Mesenchymal stem cell (in vitro differentiated cells and primary cell): ENCODE results near the gene AKT2.

Experiments used
- DNase-seq: peaks from one replicate; pipeline ENCODE4 v3.0.0-alpha.2; 2013
- H2AFZ ChIP-seq: one replicate; pipeline ENCODE4 v1.6.1; 2013; ENCODE audit warnings: low read depth, mild to moderate bottlenecking, control low read depth, inconsistent platforms, low read length, moderate library complexity
- H2AK5ac ChIP-seq: 2 replicates; pipeline ENCODE4 v1.6.1; 2013; ENCODE audit warnings: low read length, moderate library complexity, mild to moderate bottlenecking, inconsistent platforms; ENCODE audit not compliant: severe bottlenecking
- H2BK120ac ChIP-seq: one replicate; pipeline ENCODE4 v1.6.1; 2013; ENCODE audit warnings: low read depth, mild to moderate bottlenecking, inconsistent platforms, low read length, moderate library complexity
- H2BK12ac ChIP-seq, 2 experiments: one replicate each; pipeline ENCODE4 v1.6.1; 2013; ENCODE audit warnings: inconsistent platforms in 2 of 2, low read length in 2 of 2, mild to moderate bottlenecking in 2 of 2, moderate library complexity in 2 of 2, control low read depth in 1 of 2
- H2BK15ac ChIP-seq: one replicate; pipeline ENCODE4 v1.6.1; 2013; ENCODE audit warnings: mild to moderate bottlenecking, low read depth, inconsistent platforms; ENCODE audit not compliant: poor library complexity, severe bottlenecking
- H2BK5ac ChIP-seq: 2 replicates; pipeline ENCODE4 v1.6.1; 2013; ENCODE audit warnings: low read depth, mild to moderate bottlenecking, low read length, control low read depth, inconsistent platforms; ENCODE audit not compliant: poor library complexity, severe bottlenecking
- H3K14ac ChIP-seq, 2 experiments: one replicate each; pipeline ENCODE4 v1.6.1; 2013; ENCODE audit warnings: inconsistent platforms in 2 of 2, low read length in 2 of 2, control low read depth in 1 of 2, mild to moderate bottlenecking in 1 of 2, moderate library complexity in 1 of 2
- H3K18ac ChIP-seq, 2 experiments: one replicate each; pipeline ENCODE4 v1.6.1; 2013; ENCODE audit warnings: inconsistent platforms in 2 of 2, low read length in 2 of 2, control low read depth in 1 of 2, low read depth in 1 of 2, mild to moderate bottlenecking in 1 of 2
- H3K23ac ChIP-seq, 2 experiments: one replicate each; pipeline ENCODE4 v1.6.1; 2013; ENCODE audit warnings: inconsistent platforms in 2 of 2, low read length in 2 of 2, mild to moderate bottlenecking in 2 of 2, moderate library complexity in 2 of 2, control low read depth in 1 of 2
- H3K27ac ChIP-seq: 2 replicates; pipeline ENCODE4 v1.5.1; 2013; ENCODE audit warnings: mild to moderate bottlenecking, moderate library complexity, low read length, control low read depth, inconsistent platforms; ENCODE audit not compliant: poor library complexity, severe bottlenecking
- H3K27me3 ChIP-seq, 2 experiments: 2 replicates each; pipeline versions ENCODE4 v1.6.1 to v1.7.0; 2013; ENCODE audit warnings: low read length in 2 of 2, mild to moderate bottlenecking in 2 of 2, moderate library complexity in 2 of 2, control low read depth in 1 of 2, inconsistent platforms in 1 of 2; ENCODE audit not compliant: control insufficient read depth in 1 of 2, insufficient read depth in 1 of 2
- H3K36me3 ChIP-seq, 2 experiments: 2 replicates each; pipeline versions ENCODE4 v1.6.1 to v1.7.0; 2013; ENCODE audit warnings: low read length in 2 of 2, control low read depth in 1 of 2, inconsistent platforms in 1 of 2, low read depth in 1 of 2, mild to moderate bottlenecking in 1 of 2; ENCODE audit not compliant: insufficient read depth in 2 of 2, control insufficient read depth in 1 of 2
- H3K4ac ChIP-seq, 2 experiments: one replicate each; pipeline ENCODE4 v1.6.1; 2013; ENCODE audit warnings: inconsistent platforms in 2 of 2, low read length in 2 of 2, mild to moderate bottlenecking in 2 of 2, moderate library complexity in 2 of 2, control low read depth in 1 of 2, low read depth in 1 of 2
- H3K4me1 ChIP-seq: 2 replicates; pipeline ENCODE4 v1.6.1; 2013; ENCODE audit warnings: low read depth, low read length, control low read depth; ENCODE audit not compliant: control insufficient read depth, insufficient read depth
- H3K4me2 ChIP-seq: 2 replicates; pipeline ENCODE4 v1.6.1; 2013; ENCODE audit warnings: low read length, mild to moderate bottlenecking, inconsistent platforms; ENCODE audit not compliant: poor library complexity, severe bottlenecking
- H3K4me3 ChIP-seq, 2 experiments: 2 replicates each; pipeline versions ENCODE4 v1.5.1 to v1.7.0; 2013; ENCODE audit warnings: low read length in 2 of 2, mild to moderate bottlenecking in 2 of 2, control low read depth in 1 of 2, low read depth in 1 of 2; ENCODE audit not compliant: insufficient read depth in 1 of 2
- H3K79me1 ChIP-seq: replicated peaks from 2 replicates; pipeline ENCODE4 v1.6.1; 2013; ENCODE audit warnings: mild to moderate bottlenecking, control low read depth, low read length, inconsistent platforms; ENCODE audit not compliant: poor library complexity, severe bottlenecking
- H3K9ac ChIP-seq: 2 replicates; pipeline ENCODE4 v1.7.0; 2013; ENCODE audit warnings: mild to moderate bottlenecking, low read length, moderate library complexity
- H3K9me3 ChIP-seq: 2 replicates; pipeline ENCODE4 v1.7.0; 2013; ENCODE audit warnings: mild to moderate bottlenecking, low read length; ENCODE audit not compliant: control insufficient read depth
- H4K8ac ChIP-seq: one replicate; pipeline ENCODE4 v1.6.1; 2013; ENCODE audit warnings: inconsistent platforms, mild to moderate bottlenecking, low read length, moderate library complexity
- H4K91ac ChIP-seq: one replicate; pipeline ENCODE4 v1.6.1; 2013; ENCODE audit warnings: mild to moderate bottlenecking, low read length, inconsistent platforms
- WGBS: methylation state at CpG from one replicate; pipeline ENCODE4 v1.1.7; 2013; ENCODE audit warnings: mixed read lengths; 5-methylcytosine and 5-hydroxymethylcytosine counted together

The AKT2 gene

DNA sequence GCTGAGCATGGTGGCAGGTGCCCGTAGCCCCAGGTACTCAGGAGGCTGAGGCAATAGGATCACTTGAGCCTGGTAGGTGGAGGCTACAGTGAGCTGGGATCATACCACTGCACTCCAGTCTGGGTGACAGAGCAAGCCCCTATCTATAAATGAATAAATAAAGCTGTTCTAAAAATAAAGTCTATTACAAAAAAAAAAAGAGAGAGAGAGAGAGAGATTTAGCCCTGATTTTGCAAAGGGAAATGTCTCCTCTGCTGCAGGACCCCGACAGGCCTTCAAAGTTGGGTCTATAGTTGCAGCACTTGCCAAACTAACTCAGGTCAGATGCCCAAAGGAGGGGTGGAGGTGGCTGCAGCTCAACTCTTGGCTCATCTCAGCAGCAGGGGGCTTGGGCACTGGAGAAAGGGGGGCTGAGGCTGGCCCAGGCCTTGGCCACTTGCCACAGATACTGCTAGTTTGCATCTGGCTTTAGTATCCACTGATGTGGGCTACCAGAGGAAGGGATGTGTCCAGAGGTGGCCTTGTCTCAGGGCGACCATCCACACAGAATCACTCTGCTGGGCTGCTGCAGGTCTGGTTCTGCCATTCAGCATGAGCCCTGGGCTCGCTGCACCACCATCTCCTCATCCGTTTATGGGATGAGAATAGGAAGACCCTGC, 30.8 kb upstream of the AKT2 start:
- no peak overlapping the region for H2AFZ ChIP-seq
- DNase-seq = no peak
- no peak overlapping the region for H2BK5ac ChIP-seq
- H3K4ac ChIP-seq = no peak overlapping the region
- H3K9me3 ChIP-seq = no peaks in the 10 kb centered on the region
- H3K23ac ChIP-seq = no peak overlapping the region
- H2BK12ac ChIP-seq = no peak overlapping the region
- H2BK120ac ChIP-seq = no peak overlapping the region
- H3K36me3 ChIP-seq = peaks cover 29 to 42% of the 10 kb centered on the region in 2 experiments
- no peak overlapping the region for H4K91ac ChIP-seq
- no peaks in the 10 kb centered on the region for H3K4me1 ChIP-seq
- WGBS = 93% methylated on average over 5 of the region's 5 CpGs
- H3K14ac ChIP-seq = no peak overlapping the region
- H2AK5ac ChIP-seq = no peak overlapping the region
- H4K8ac ChIP-seq = no peak overlapping the region
- no peak overlapping the region for H3K4me2 ChIP-seq
- no peaks in the 10 kb centered on the region for H3K27me3 ChIP-seq
- no peak overlapping the region for H3K27ac ChIP-seq
- no peak overlapping the region for H2BK15ac ChIP-seq
- H3K79me1 ChIP-seq = peaks cover 14% of the 10 kb centered on the region
- no peak overlapping the region for H3K9ac ChIP-seq
- no peak overlapping the region for H3K18ac ChIP-seq
- H3K4me3 ChIP-seq = no peak overlapping the region

- peaks cover 3% of the 10 kb centered on the region for H3K79me1 ChIP-seq
- H3K9ac ChIP-seq = no peak overlapping the region
- H2AK5ac ChIP-seq = no peak overlapping the region
- WGBS = 96% methylated on average over 2 of the region's 2 CpGs
- no peaks in the 10 kb centered on the region for H3K27me3 ChIP-seq
- no peak overlapping the region for H2BK5ac ChIP-seq
- H4K8ac ChIP-seq = no peak overlapping the region
- H4K91ac ChIP-seq = no peak overlapping the region
- no peak overlapping the region for H3K4me2 ChIP-seq
- no peak overlapping the region for H3K18ac ChIP-seq
- no peaks in the 10 kb centered on the region for H3K4me1 ChIP-seq
- no peak overlapping the region for H3K23ac ChIP-seq
- H3K36me3 ChIP-seq = peaks cover 20 to 29% of the 10 kb centered on the region in 2 experiments
- no peak overlapping the region for H2BK15ac ChIP-seq
- H3K4me3 ChIP-seq = no peak overlapping the region
- H2BK12ac ChIP-seq = no peak overlapping the region
- H3K14ac ChIP-seq = no peak overlapping the region
- no peak overlapping the region for H2AFZ ChIP-seq
- H2BK120ac ChIP-seq = no peak overlapping the region
- H3K4ac ChIP-seq = no peak overlapping the region
- no peaks in the 10 kb centered on the region for H3K9me3 ChIP-seq
- no peak overlapping the region for H3K27ac ChIP-seq
- DNase-seq = no peak
Observed at GRCh38 chr19:40314656-40315055, 29.5 kb upstream of the AKT2 start.

- Histone ChIP-seq H3K27ac (no peak overlapping the region), H3K23ac (no peak overlapping the region), H3K79me1 (peaks cover 3% of the 10 kb centered on the region), H2BK120ac (no peak overlapping the region), H4K8ac (no peak overlapping the region), H3K4me1 (no peaks in the 10 kb centered on the region), H3K4me2 (no peak overlapping the region), H2BK12ac (no peak overlapping the region), H3K36me3 (peaks cover 16 to 22% of the 10 kb centered on the region in 2 experiments), H3K9ac (no peak overlapping the region), H2AK5ac (no peak overlapping the region), H3K14ac (no peak overlapping the region), H2BK5ac (no peak overlapping the region), H4K91ac (no peak overlapping the region), H3K27me3 (no peaks in the 10 kb centered on the region), H2BK15ac (no peak overlapping the region), H3K18ac (no peak overlapping the region), H3K4me3 (no peak overlapping the region), H3K9me3 (no peaks in the 10 kb centered on the region), H2AFZ (no peak overlapping the region), H3K4ac (no peak overlapping the region)
- 96% methylated on average over 9 of the region's 9 CpGs for WGBS
- no peak for DNase-seq
Observed at GRCh38 chr19:40313229-40313983, 28.3 kb upstream of the AKT2 start.

GRCh38 chr19:40312533-40312932, 27.4 kb upstream of the AKT2 start:
- no peak overlapping the region for H3K27ac ChIP-seq
- H2BK120ac ChIP-seq = no peak overlapping the region
- no peak overlapping the region for H2BK5ac ChIP-seq
- no peak overlapping the region for H2BK15ac ChIP-seq
- no peak overlapping the region for H3K4ac ChIP-seq
- H3K27me3 ChIP-seq = no peaks in the 10 kb centered on the region
- no peak overlapping the region for H2AK5ac ChIP-seq
- no peak for DNase-seq
- no peak overlapping the region for H4K8ac ChIP-seq
- H2AFZ ChIP-seq = no peak overlapping the region
- no peak overlapping the region for H3K14ac ChIP-seq
- no peak overlapping the region for H3K23ac ChIP-seq
- H3K4me2 ChIP-seq = no peak overlapping the region
- H3K18ac ChIP-seq = no peak overlapping the region
- H3K36me3 ChIP-seq = peaks cover 13 to 16% of the 10 kb centered on the region in 2 experiments
- H3K4me3 ChIP-seq = no peak overlapping the region
- no peak overlapping the region for H3K9ac ChIP-seq
- H4K91ac ChIP-seq = no peak overlapping the region
- H2BK12ac ChIP-seq = no peak overlapping the region
- H3K9me3 ChIP-seq = no peaks in the 10 kb centered on the region
- peaks cover 1% of the 10 kb centered on the region for H3K79me1 ChIP-seq
- 100% methylated on average over 1 of the region's 2 CpGs for WGBS
- no peaks in the 10 kb centered on the region for H3K4me1 ChIP-seq
